PFSK-1 (cell line): ENCODE data around the gene PCLO.

Experiments
- POLR2AphosphoS5 ChIP-seq: IDR thresholded peaks from 2 replicates; pipeline ENCODE4 v1.6.1; 2012; ENCODE audit warnings: low read depth, mild to moderate bottlenecking, control low read depth, low read length, moderate library complexity
- TAF1 ChIP-seq: IDR thresholded peaks from 2 replicates; pipeline ENCODE4 v1.6.1; 2012; ENCODE audit warnings: low read length, control low read depth, borderline replicate concordance; ENCODE audit not compliant: insufficient read depth

- TF ChIP-seq TAF1 (no peak), POLR2AphosphoS5 (no peak)
These were observed 28.1 kb upstream of the PCLO start for GRCh38 chr7:83190659-83191389.
